NCI-H2227 (cell line): Measurements from ENCODE around the gene STRN3.
"Not testable (repeated sequence)": the region's sequence is repeated elsewhere in the genome, so short reads cannot be mapped to it uniquely, and the experiment has no call there.

Source experiments
- DNase-seq: peaks from one replicate; lab custom pipeline; 2025; ENCODE audit not compliant: unreplicated experiment; lab: John Stamatoyannopoulos, UW

The STRN3 gene

GRCh38 chr14:30921788-30922187 lies 104.4 kb downstream of the STRN3 start:
- no peak for DNase-seq

- no peak for DNase-seq
Measured at GRCh38 chr14:30921305-30921704, 104.9 kb downstream of the STRN3 start.

- no peak for DNase-seq
Measured at GRCh38 chr14:30915596-30915995, 110.6 kb downstream of the STRN3 start.

GRCh38 chr14:30914812-30915211 lies 111.4 kb downstream of the STRN3 start:
- no peak for DNase-seq

GRCh38 chr14:30908826-30909225 lies 117.4 kb downstream of the STRN3 start:
- no peak for DNase-seq

GRCh38 chr14:30907659-30908057 lies 118.5 kb downstream of the STRN3 start:
- DNase-seq: no peak

- DNase-seq: peak; percentile 38
Measured at GRCh38 chr14:30906752-30907658, 119.2 kb downstream of the STRN3 start.

GRCh38 chr14:30903285-30904124 lies 122.7 kb downstream of the STRN3 start:
- DNase-seq: no peak

- not testable (repeated sequence) for DNase-seq
Measured at GRCh38 chr14:30897121-30897520, 129.1 kb downstream of the STRN3 start.

- DNase-seq: no peak
Measured at GRCh38 chr14:30896435-30896834, 129.7 kb downstream of the STRN3 start.

- DNase-seq: no peak
Measured at GRCh38 chr14:30894923-30895515, 131.2 kb downstream of the STRN3 start.

- no peak for DNase-seq
Measured at GRCh38 chr14:30893819-30894218, 132.4 kb downstream of the STRN3 start.

GRCh38 chr14:30889244-30889594 lies 137.0 kb downstream of the STRN3 start:
- no peak for DNase-seq

GRCh38 chr14:30888480-30889243 lies 137.5 kb downstream of the STRN3 start:
- DNase-seq: no peak

- no peak for DNase-seq
Measured at GRCh38 chr14:30885840-30886740, 140.1 kb downstream of the STRN3 start.

- no peak for DNase-seq
Measured at GRCh38 chr14:30884901-30885300, 141.3 kb downstream of the STRN3 start.

- no peak for DNase-seq
Measured at GRCh38 chr14:30883508-30884294, 142.5 kb downstream of the STRN3 start.

GRCh38 chr14:30882431-30882830 lies 143.7 kb downstream of the STRN3 start:
- DNase-seq: no peak

- no peak for DNase-seq
Measured at GRCh38 chr14:30876692-30877091, 149.5 kb downstream of the STRN3 start.
